Prostate gland (tissue), 2 donors: ENCODE data around the gene CYB561A3. TPM values are rescaled to one million over a fixed set of nuclear protein-coding genes. Genes with fewer than 3 reads are reported as not detected.
A peak's percentile ranks its signal among the peaks of the same experiment; 100 is the strongest.

ENCODE experiments used
- DNase-seq: peaks from one replicate; pipeline ENCODE4 v3.0.0-alpha.2; 2019; ENCODE audit warnings: low spot score
- H3K27ac ChIP-seq, 2 donors: fragments of 200-600 bp; sonication (generic); 2 replicates each; pipeline ENCODE4 v1.5.1; 2017 to 2019
- H3K27me3 ChIP-seq: fragments of 200-600 bp; sonication (generic); replicated peaks from 2 replicates; pipeline ENCODE4 v1.5.1; 2019; ENCODE audit not compliant: insufficient read depth
- H3K36me3 ChIP-seq, 2 donors: fragments of 200-600 bp; sonication (generic); 1 replicate in 1 of 2; 2 replicates in 1 of 2; pipeline versions ENCODE4 v1.5.1 to v1.8.1; 2017 to 2019
- H3K4me1 ChIP-seq: fragments of 200-600 bp; sonication (generic); replicated peaks from 2 replicates; pipeline ENCODE4 v1.5.1; 2019
- H3K4me3 ChIP-seq, 2 donors: fragments of 200-600 bp; sonication (generic); 2 replicates each; pipeline ENCODE4 v1.5.1; 2017 to 2019
- H3K9me3 ChIP-seq: fragments of 200-600 bp; sonication (generic); 2 replicates; pipeline ENCODE4 v1.5.1; 2017
- POLR2A ChIP-seq: fragments of 450-650 bp; IDR thresholded peaks from one replicate; pipeline ENCODE4 v1.6.1; 2016; ENCODE audit warnings: antibody characterized with exemption, mild to moderate bottlenecking
- POLR2AphosphoS5 ChIP-seq: sonication (generic); formaldehyde crosslinking; IDR thresholded peaks from one replicate; pipeline ENCODE4 v1.6.1; 2017; ENCODE audit warnings: antibody characterized with exemption
- WGBS: methylation state at CpG from one replicate; pipeline ENCODE4 v1.1.5; 2018; 5-methylcytosine and 5-hydroxymethylcytosine counted together
- intact Hi-C: fragments of 100-400 bp; cut with DNase I; formaldehyde crosslinking; loops from one replicate; pipeline ENCODE4 v1.14.2; 2022
- total RNA-seq, 2 donors: library from RNA; depleted of rRNA; stranded (reverse); fragments of >200 nt; gene quantifications; one replicate each; pipeline ENCODE4 v1.1.0, GENCODE V29; 2016
- TF ChIP-seq, protein P1 (sequence below), 4 experiments: fragments of 200-600 bp in 2 of 4; fragments of 450-650 bp in 2 of 4; sonication (generic) in 2 of 4; IDR thresholded peaks; 1 replicate in 3 of 4; 2 replicates in 1 of 4; pipeline ENCODE4 v1.5.1; 2016 to 2019; ENCODE audit warnings: antibody characterized with exemption in 4 of 4, mild to moderate bottlenecking in 2 of 4, moderate library complexity in 2 of 4

CYB561A3 gene
- total RNA-seq, 2 donors from 2014 or later: 51.6 to 79.1 TPM

DNA sequence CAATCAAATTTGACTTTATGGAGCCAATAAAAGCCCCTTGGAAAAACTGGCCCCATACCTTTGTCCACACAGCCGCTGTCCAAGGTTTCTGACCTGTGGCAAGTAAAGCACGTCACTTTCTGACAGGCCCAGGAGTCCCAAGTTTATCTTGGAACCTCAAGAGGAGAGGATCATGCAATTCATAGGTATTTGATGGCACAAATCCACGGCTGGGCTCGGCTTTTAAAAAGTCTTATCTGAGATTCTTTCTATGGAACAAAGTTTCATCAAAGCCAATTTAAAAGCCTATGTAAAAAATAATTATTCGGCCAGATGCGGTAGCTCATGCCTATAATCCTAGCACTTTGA is 14.1 kb upstream of the CYB561A3 start:
- TF ChIP-seq, protein P1, sequence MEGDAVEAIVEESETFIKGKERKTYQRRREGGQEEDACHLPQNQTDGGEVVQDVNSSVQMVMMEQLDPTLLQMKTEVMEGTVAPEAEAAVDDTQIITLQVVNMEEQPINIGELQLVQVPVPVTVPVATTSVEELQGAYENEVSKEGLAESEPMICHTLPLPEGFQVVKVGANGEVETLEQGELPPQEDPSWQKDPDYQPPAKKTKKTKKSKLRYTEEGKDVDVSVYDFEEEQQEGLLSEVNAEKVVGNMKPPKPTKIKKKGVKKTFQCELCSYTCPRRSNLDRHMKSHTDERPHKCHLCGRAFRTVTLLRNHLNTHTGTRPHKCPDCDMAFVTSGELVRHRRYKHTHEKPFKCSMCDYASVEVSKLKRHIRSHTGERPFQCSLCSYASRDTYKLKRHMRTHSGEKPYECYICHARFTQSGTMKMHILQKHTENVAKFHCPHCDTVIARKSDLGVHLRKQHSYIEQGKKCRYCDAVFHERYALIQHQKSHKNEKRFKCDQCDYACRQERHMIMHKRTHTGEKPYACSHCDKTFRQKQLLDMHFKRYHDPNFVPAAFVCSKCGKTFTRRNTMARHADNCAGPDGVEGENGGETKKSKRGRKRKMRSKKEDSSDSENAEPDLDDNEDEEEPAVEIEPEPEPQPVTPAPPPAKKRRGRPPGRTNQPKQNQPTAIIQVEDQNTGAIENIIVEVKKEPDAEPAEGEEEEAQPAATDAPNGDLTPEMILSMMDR (IDR thresholded peaks at IDR 0.05): no peak
- TF ChIP-seq POLR2AphosphoS5: peak; percentile 90
- TF ChIP-seq POLR2A: no peak
- no peaks in the 10 kb centered on the region for H3K36me3 ChIP-seq
- peak; percentile 93 for DNase-seq
- WGBS: 24% methylated on average over 6 of the region's 6 CpGs
- peak overlapping the region; percentile 35 to 43 for H3K27ac ChIP-seq
- no peaks in the 10 kb centered on the region for H3K9me3 ChIP-seq
- H3K4me1 ChIP-seq: peaks cover 4% of the 10 kb centered on the region
- intact Hi-C loops: no loop called here
- no peak overlapping the region for H3K4me3 ChIP-seq
- no peaks in the 10 kb centered on the region for H3K27me3 ChIP-seq

DNA sequence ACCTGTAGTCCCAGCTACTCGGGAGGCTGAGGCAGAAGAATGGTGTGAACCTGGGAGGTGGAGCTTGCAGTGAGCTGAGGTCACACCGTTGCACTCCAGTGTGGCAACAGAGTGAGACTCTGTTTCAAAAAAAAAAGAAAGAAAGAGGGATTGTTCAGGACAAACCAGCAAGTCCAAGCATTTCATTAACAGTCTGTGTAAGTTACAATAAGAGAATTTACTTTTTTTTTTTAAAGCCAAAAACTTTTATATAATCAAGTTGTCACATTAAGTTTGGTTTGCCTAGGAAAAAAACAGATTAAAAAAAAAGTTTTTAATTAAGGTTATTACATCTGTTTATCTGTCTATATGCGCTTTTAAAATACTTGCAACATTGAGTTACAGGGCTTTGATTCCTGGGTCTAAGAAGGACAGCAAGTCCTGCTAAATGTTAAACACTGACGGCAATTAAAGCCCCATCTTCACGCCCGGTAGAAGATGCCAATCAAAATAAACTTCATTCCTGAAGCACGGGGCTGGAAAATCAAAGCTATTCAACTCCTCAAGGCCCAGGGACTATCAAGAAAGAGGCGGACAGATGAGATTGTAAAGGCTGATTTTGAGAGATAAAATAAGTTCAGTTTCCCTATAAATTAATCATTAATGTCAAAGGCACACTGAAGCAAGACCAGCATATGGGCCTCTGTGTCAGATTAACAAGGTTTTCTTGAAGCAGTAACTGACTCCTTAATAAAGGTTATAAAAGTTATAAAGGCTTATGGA is 11.2 kb upstream of the CYB561A3 start:
- intact Hi-C loops: no loop called here
- DNase-seq: no peak
- H3K4me3 ChIP-seq: no peak overlapping the region
- WGBS: 46% methylated on average over 8 of the region's 8 CpGs
- H3K9me3 ChIP-seq: no peaks in the 10 kb centered on the region
- no peak for TF ChIP-seq POLR2A
- no peak for TF ChIP-seq POLR2AphosphoS5
- TF ChIP-seq, protein P1 (IDR thresholded peaks at IDR 0.05): no peak
- no peaks in the 10 kb centered on the region for H3K27me3 ChIP-seq
- peaks cover 6% of the 10 kb centered on the region for H3K4me1 ChIP-seq
- no peak overlapping the region for H3K27ac ChIP-seq
- H3K36me3 ChIP-seq: peaks cover 0 to 6% of the 10 kb centered on the region in 2 donors

DNA sequence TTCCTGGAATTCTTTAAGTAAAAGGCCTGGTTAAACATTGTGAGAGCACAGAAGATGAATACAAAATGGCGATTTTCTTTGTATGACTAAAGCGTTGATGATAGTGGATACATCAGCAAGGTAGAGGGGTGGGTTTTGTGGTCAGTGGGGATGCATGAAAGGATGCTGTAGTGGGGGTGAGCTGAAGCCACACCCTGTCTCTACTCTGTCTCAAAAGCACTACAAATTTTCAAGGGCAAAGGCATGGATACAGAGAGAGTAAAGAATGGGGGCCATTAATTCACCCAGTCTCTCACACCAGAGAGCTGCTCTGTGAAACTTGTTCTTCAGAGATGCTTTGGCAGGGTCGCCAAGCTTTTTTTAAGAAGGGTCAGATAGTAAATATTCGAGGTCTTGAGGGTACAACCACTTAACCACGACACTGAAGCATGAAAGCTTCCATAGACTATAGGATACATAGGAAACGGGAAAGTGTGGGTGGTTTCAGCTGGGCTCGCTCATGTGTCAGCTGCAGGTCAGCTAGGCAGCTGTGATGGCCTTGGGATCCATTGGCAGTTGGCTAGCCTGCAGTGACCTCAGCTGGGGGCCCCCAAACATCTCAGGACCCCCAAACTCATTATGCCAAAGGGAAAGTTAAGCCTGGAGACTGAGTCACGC is 8.8 kb upstream of the CYB561A3 start:
- no peaks in the 10 kb centered on the region for H3K27me3 ChIP-seq
- intact Hi-C loops: no loop called here
- H3K4me1 ChIP-seq: peaks cover 13% of the 10 kb centered on the region
- H3K27ac ChIP-seq: peak overlapping the region; percentile 18 to 54
- no peak for DNase-seq
- no peak overlapping the region for H3K4me3 ChIP-seq
- H3K9me3 ChIP-seq: no peaks in the 10 kb centered on the region
- no peak for TF ChIP-seq POLR2AphosphoS5
- TF ChIP-seq POLR2A: no peak
- TF ChIP-seq, protein P1 (IDR thresholded peaks at IDR 0.05): no peak
- whole genome bisulfite sequencing: 94% methylated on average over 8 of the region's 8 CpGs
- H3K36me3 ChIP-seq: peaks cover 0 to 6% of the 10 kb centered on the region in 2 donors

DNA sequence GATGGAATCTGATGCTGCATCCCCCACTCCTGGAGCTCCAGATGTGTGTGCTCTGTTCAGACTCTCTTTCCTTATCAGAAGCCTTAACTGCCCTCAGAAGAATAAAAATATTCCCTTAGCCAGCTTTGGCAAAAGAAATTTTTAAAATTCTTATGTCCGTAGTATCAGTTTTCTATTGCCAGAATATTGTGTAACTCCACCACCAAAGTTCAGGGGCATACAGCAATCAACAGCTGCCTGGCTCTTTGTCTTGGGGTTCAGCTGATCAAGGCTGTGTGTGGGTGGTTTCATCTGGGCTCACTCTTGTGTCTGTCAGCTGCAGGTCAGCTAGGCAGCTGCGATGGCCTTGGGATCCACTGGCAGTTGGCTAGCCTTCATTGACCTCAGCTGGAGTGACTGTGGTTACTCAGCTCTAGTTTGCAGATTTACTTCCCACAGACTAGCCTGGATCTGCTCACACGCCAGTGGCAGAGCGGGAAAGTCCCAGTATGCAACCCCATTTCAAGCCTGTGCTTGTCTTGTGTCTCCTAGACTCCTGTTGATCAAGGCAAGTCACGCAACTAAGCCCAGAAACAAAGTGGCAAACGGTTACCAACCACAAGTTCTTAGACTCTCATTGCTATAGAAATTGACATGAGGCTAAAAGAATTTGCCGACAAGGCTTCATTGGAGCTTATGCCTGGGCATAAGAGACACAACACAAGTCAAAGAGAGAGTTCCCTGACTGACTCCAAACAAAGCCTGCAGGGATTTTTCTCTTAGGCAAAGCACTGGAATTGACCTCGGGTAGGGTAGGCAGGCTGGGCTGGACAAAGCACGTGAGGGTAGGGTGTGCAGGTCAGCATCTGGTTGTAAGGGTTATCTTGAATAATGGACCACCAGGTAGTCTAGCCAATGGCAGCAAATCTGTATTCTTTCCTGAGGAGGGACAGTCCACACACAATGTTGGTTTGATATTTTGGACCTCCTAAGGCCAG is 8.0 kb upstream of the CYB561A3 start:
- Histone ChIP-seq H3K27ac (peak overlapping the region; percentile 18 to 54), H3K27me3 (no peaks in the 10 kb centered on the region), H3K4me3 (no peak overlapping the region), H3K36me3 (peaks cover 0 to 6% of the 10 kb centered on the region in 2 donors), H3K4me1 (peaks cover 13% of the 10 kb centered on the region), H3K9me3 (no peaks in the 10 kb centered on the region)
- WGBS: 48% methylated on average over 9 of the region's 9 CpGs
- intact Hi-C loops: no loop called here
- peak; percentile 81 for DNase-seq
- TF ChIP-seq POLR2A (no peak), POLR2AphosphoS5 (peak; percentile 73)

DNA sequence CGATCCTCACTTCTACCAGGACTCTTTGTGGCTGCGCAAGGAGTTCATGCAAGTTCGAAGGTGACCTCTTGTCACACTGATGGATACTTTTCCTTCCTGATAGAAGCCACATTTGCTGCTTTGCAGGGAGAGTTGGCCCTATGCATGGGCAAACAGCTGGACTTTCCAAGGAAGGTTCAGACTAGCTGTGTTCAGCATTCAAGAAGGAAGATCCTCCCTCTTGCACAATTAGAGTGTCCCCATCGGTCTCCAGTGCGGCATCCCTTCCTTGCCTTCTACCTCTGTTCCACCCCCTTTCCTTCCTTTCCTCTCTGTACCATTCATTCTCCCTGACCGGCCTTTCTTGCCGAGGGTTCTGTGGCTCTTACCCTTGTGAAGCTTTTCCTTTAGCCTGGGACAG is 7.0 kb upstream of the CYB561A3 start:
- Histone ChIP-seq H3K4me1 (peaks cover 13% of the 10 kb centered on the region), H3K4me3 (no peak overlapping the region), H3K36me3 (peaks cover 0 to 6% of the 10 kb centered on the region in 2 donors), H3K27ac (peak overlapping the region in 1 of 2 donors; percentile 48), H3K9me3 (no peaks in the 10 kb centered on the region), H3K27me3 (no peaks in the 10 kb centered on the region)
- DNase-seq: no peak
- WGBS: 94% methylated on average over 7 of the region's 7 CpGs
- TF ChIP-seq, protein P1 (IDR thresholded peaks at IDR 0.05): no peak
- TF ChIP-seq POLR2A (no peak), POLR2AphosphoS5 (no peak)
- intact Hi-C loops: no loop called here
